ENCODE measurements around the gene MRPL39. TPM values are rescaled to one million over a fixed set of nuclear protein-coding genes. Genes with fewer than 3 reads are reported as not detected.

Gene MRPL39
- polyA plus RNA-seq, 1 of the 3 experiments (the other 2 are of a cell fraction), result 26.9 TPM

- 85% methylated on average over 3 of the region's 3 CpGs for WGBS (ENCODE audit: low lambda C conversion rate)
- Histone ChIP-seq H3K79me2 (ENCODE audit: insufficient read depth) (no peaks in the 10 kb centered on the region), H3K9me3 (no peaks in the 10 kb centered on the region), H3K4me3 (ENCODE audit: low read depth in 2 of 2, low read length in 1 of 2) (no peak overlapping the region), H3K4me1 (ENCODE audit: control insufficient read depth in 1 of 2, insufficient read depth in 2 of 2, low read depth in 1 of 2, low read length in 1 of 2) (peaks cover 0 to 7% of the 10 kb centered on the region in 2 experiments; a peak in 1 of 4 replicates), H2AFZ (ENCODE audit: low read depth) (no peak overlapping the region), H4K20me1 (ENCODE audit: insufficient read depth) (no peaks in the 10 kb centered on the region), H3F3A (replicated peaks; ENCODE audit: insufficient read depth) (no peaks in the 10 kb centered on the region), H3K36me3 (replicated peaks in 1 of 2; ENCODE audit: control insufficient read depth in 1 of 2, insufficient read depth in 2 of 2, low read length in 1 of 2) (peaks cover 7 to 12% of the 10 kb centered on the region in 2 experiments), H3K4me2 (no peak overlapping the region), H3K27me3 (ENCODE audit: insufficient read depth) (no peaks in the 10 kb centered on the region), H3K9ac (no peak overlapping the region), H3K9me2 (no peaks in the 10 kb centered on the region), H3K27ac (ENCODE audit: low read depth in 2 of 2, low read length in 1 of 2) (no peak overlapping the region)
- TF ChIP-seq JUND (IDR thresholded peaks at IDR 0.05), result no peak
- TF ChIP-seq FOXM1 (IDR thresholded peaks at IDR 0.05; ENCODE audit: low read depth), result no peak
- TF ChIP-seq GATA2 (CRISPR knock-in tag; IDR thresholded peaks at IDR 0.05), result no peak
- TF ChIP-seq ELF1 (IDR thresholded peaks at IDR 0.05), result no peak
- TF ChIP-seq TAF1 (IDR thresholded peaks at IDR 0.05; ENCODE audit: borderline replicate concordance, low read depth, low read length), result no peak
- TF ChIP-seq YY1 (IDR thresholded peaks at IDR 0.05; ENCODE audit: low read depth), result no peak
- no peak for TF ChIP-seq POLR2AphosphoS5 (IDR thresholded peaks at IDR 0.05; ENCODE audit: low read depth, low read length)
- TF ChIP-seq, protein P1, sequence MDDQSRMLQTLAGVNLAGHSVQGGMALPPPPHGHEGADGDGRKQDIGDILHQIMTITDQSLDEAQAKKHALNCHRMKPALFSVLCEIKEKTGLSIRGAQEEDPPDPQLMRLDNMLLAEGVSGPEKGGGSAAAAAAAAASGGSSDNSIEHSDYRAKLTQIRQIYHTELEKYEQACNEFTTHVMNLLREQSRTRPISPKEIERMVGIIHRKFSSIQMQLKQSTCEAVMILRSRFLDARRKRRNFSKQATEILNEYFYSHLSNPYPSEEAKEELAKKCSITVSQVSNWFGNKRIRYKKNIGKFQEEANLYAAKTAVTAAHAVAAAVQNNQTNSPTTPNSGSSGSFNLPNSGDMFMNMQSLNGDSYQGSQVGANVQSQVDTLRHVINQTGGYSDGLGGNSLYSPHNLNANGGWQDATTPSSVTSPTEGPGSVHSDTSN (IDR thresholded peaks at IDR 0.05), result no peak
- no peak for TF ChIP-seq REST (IDR thresholded peaks at IDR 0.05; ENCODE audit: low read depth, low read length)
- TF ChIP-seq RAD21 (IDR thresholded peaks at IDR 0.05; ENCODE audit: low read length), result no peak
- no peak for TF ChIP-seq CTCF (IDR thresholded peaks at IDR 0.05)
- no peak for TF ChIP-seq RFX5 (IDR thresholded peaks at IDR 0.05; ENCODE audit: low read length)
- no peak for TF ChIP-seq NFIC (IDR thresholded peaks at IDR 0.05; ENCODE audit: borderline replicate concordance)
- TF ChIP-seq MXI1 (IDR thresholded peaks at IDR 0.05; ENCODE audit: low read depth, low read length), result no peak
- no peak for TF ChIP-seq SMC3 (IDR thresholded peaks at IDR 0.05; ENCODE audit: low read depth, low read length)
- POLR2A ChIA-PET, result no interaction called here
- CTCF ChIA-PET, result no interaction called here
- no peak for DNase-seq
Measured at GRCh38 chr21:25565272-25566211, 41.7 kb downstream of the MRPL39 start.
